G401 (cell line): ENCODE results near the gene SMCO3. TPM values are rescaled to one million over a fixed set of nuclear protein-coding genes. Genes with fewer than 3 reads are reported as not detected.
"Not testable (repeated sequence)": the region's sequence is repeated elsewhere in the genome, so short reads cannot be mapped to it uniquely, and the experiment has no call there.

ENCODE experiments used
- DNase-seq: peaks from one replicate; pipeline ENCODE4 v3.0.0-alpha.2; 2015; ENCODE audit warnings: low spot score
- in situ Hi-C: cut with HindIII; loops from 2 replicates; pipeline ENCODE4 v1.10.0; 2016; ENCODE audit warnings: low sequenced_read_pairs, mixed read lengths
- total RNA-seq: library from RNA; depleted of rRNA; stranded (reverse); fragments of >200 nt; shearing (Covaris generic); gene quantifications from 2 replicates; pipeline ENCODE4 v1.2.3, GENCODE V29; 2014; rRNA removed

Gene SMCO3
- total RNA-seq, 1 experiment from 2014 or later = not detected

- DNase-seq, in situ Hi-C loops: not testable (repeated sequence)
These were observed 54.2 kb downstream of the SMCO3 start for GRCh38 chr12:14759711-14760280.

- in situ Hi-C loops = no loop called here
- DNase-seq = no peak
These were observed 57.4 kb downstream of the SMCO3 start for GRCh38 chr12:14756334-14757143.

Other genes starting within 250 kb of the SMCO3 start
- gene PLBD1, start 246.3 kb downstream of the SMCO3 start, total RNA-seq = not detected in 2 replicates
- gene GUCY2C, start 117.6 kb downstream of the SMCO3 start, total RNA-seq = not detected in 2 replicates
- gene WBP11, start 10.7 kb downstream of the SMCO3 start, total RNA-seq = 17.8 and 18.4 TPM in 2 replicates
- 1.6 and 2.6 TPM in 2 replicates for gene C12orf60, start 10.5 kb downstream of the SMCO3 start, total RNA-seq
- not detected in 2 replicates for gene ART4, start 29.3 kb upstream of the SMCO3 start, total RNA-seq
- gene MGP, start 71.7 kb upstream of the SMCO3 start, total RNA-seq = not detected in 2 replicates
- gene ERP27, start 124.4 kb upstream of the SMCO3 start, total RNA-seq = not detected in 2 replicates
- gene ARHGDIB, start 147.4 kb upstream of the SMCO3 start, total RNA-seq = not detected in 2 replicates
- not detected in 2 replicates for gene PDE6H, start 158.9 kb upstream of the SMCO3 start, total RNA-seq